GM18498 (cell line): Measurements from ENCODE around the gene NRG3.

Source experiments
- ATAC-seq: cut with Tn5 transposase; IDR thresholded peaks from one replicate; pipeline ENCODE4 v1.9.1; 2021; ENCODE audit warnings: mild to moderate bottlenecking, moderate library complexity; ENCODE audit not compliant: unreplicated experiment

Gene NRG3

DNA sequence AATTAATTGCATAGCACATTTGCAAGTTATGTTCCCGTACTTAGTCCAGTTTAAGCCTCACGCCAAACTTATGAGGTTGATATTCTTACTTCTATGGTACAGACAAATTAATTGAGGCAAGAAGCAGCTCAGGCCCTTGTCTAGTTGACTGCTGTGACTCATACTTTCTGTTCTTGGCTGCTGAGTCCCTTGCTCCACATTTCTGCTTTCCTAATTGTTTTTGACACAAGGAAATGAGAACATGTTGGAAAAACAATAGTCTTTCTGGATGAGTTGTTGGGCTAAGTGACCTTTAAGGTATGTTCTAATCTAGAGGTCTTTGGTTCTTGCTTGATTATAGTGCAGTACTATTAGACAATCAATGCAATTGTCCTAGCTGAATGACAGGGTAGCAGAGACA, 331.8 kb downstream of the NRG3 start:
- no peak for ATAC-seq

DNA sequence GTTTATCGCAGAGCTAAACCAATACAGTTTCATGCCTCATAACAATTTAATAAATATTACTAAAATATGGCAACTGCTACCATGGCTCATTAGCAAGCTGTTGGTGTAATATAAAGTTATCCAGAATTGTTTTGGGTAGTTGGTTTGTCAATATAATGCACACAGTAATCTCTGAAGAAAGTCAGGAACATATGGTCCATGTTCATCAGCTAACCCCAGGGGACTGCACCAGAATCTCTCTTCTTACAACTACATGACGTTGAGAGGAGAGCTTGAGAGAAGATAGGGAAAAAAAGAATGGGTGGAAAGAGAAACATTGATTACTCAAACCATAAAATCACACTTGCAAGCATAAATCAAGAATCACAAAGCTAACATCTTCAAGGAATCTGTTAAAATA, 333.7 kb downstream of the NRG3 start:
- ATAC-seq = no peak

DNA sequence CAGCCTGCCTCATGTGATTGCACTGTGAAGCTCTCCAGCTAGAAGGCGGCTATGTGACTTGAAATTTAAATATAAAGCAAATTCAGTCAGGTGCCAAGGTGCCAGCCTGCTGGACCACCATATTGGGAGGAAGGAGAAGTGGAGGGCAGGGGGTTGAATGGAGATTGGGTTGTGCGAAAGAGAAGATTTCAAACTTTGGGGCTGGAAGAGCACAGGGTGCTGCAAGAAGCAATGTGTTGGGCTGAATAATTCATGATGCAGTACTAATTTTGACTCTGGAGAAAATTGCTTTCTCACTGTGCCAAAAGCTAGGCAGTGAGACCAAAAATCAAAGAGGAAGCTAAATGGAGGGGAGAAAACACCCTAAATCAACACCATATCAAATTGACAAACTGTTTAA, 335.3 kb downstream of the NRG3 start:
- ATAC-seq = no peak

DNA sequence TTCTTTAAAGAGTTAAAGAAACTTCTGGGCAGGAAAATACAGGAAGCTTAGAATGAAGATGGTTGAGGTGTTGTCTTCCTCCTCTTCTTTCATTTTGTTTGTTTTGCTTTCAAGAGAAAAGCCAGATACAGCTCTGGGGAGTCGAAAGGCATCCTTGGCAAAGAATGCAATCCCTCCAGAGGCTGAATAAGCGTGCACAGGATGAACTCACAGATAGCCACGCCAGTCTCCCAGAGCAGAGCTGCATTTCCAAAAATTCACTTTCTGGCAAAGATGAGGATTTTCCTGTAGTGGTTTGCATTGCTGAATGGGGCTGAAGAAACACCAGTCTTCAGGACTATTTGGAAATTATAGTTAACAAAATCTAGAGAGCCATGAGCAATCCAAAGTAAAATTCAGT, 336.4 kb downstream of the NRG3 start:
- ATAC-seq = no peak

DNA sequence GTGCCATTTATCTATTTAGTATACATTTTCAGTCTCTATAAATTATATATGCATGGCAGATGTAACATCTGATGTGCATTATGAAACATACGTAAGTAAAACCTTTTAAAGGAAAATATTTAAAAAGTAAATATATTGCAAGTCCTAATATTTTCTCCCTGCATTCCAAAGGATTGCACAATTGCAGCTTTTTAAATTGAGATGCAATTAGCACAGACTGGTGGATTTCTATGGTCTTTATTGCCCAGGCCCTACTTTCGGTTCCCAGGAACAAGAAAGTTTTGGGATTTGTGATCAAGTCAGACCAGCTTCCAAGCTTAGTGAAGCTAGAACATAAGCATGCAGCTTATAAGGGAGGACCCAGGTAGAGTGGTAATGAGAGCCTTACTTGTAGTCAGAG, 337.8 kb downstream of the NRG3 start:
- no peak for ATAC-seq

DNA sequence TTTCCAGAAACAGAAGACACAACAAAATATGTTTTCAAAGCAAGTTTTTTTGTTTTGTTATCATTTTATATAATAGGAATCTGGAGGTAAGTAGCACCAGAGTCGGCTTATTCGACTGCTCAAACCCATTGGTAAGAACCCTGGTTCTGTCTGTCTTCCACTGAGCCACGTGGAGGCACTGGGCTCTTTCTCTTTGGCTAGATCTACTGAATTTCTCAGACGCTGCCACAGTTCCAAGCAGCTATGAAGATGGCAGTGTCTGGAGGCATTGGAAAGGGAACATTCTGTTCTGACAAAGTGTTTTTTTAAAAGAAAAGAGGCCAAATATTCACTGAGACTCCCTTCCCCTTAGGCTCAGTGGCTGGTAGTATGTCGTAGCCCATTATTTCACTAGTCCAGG, 338.8 kb downstream of the NRG3 start:
- ATAC-seq = no peak

DNA sequence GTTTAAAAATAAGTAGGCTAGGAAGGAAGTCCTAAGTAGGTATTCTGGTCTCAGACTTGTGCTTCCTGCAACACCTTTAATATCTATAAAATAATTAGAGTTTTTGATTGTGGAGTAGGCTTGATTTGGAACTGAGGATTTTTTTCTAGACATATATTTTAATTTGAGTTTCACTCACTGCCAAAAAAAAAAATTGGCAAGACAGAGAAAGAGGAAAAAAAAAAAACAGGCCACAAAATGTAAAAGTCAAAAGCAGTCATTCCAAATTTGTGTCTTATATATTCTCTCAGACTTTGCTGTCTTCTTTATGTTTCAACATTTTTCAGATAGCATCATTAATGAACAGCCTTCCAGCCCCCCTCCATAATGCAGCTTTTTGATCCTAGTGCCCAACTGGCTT, 346.1 kb downstream of the NRG3 start:
- ATAC-seq = no peak

DNA sequence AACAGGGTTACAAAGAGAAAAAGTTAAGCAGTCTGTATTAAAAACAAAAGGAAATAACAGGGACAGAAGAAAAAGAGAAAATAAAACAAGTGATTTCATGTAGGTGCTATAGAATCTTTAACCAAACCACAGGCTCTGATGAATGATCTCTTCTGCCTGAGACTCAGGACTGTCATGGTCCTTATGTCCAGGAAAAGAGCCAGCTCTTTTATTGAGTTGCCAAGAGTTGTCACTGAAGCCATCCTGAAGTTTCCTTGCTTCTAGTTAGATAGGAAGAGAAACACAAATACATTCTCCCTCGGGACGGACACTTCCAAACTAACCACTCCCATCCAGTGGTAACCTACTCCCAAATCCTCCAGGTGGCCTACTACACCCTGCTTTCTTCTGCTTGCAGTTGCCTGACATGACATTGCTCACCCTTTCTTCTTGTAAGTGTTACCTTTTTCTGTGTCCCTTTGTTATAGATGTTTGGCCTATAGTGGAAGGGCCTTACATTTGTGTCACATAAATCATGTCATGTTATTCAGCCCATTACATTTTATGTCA, 346.7 kb downstream of the NRG3 start:
- ATAC-seq = no peak

DNA sequence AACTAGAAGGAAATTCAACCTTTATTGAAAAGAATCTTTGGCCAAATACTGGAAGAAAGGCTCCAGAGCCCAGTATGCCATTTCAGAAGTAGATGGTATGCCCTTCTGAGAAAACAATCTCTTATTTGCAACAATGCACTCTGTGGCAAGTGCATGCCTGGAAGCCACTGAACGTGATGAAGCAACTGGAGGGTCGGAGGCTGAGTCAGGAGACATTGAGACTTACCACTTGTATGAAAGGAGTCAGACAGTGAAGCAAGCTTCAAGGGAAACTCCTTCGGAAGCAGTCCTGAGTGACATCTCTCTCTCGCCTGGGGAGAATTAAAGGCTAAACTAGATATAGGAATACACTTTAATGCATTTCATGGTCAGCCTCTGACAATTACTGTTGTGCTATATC, 353.7 kb downstream of the NRG3 start:
- ATAC-seq = no peak

DNA sequence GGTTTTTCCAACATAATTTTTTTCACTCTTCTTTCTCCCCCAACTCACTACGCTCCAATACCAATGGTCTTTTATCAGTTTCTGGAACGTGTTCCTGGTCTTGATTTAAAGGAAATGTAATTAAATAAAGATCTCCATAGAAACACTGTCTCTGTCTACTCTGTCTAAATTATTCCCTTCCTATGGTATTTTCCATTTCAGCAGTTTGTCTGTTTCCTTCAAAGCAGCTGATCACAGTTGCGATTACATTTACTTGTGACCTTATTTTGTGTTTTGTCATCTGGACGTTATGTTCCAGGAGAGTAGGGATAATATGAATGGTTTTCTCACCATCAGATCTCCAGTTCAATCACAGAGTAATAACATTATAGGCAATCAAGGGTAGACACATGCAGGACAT, 359.2 kb downstream of the NRG3 start:
- no peak for ATAC-seq

DNA sequence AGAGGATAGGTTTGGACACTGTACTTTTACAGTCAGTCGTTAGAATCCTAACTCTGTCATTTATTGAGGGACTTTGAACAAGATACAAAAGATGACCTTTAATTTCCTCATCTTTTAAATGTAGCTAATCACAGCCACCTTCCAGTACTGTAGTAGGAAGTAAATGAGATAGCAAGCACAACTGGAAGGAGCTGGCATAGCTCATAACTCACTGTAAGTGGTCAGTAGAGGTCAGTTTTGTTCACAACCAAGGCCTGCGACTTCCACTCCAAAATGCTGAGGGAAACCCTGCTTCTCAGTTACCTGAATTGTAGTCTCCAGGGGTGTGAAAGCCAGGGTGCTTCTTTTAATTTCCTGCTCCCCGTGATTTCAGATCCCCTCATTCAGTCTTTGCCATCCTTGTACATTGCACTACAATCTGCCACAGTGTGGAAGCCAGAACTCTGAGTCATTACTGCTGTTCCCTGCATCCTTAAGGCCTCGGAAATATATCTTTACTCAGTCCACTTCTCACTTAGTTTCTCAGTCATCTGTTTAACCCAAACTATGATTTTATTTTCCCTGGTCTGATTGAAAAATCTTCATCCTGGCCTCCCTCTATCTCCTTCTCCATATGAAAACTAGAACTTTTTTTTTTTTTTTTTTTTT, 361.2 kb downstream of the NRG3 start:
- no peak for ATAC-seq

DNA sequence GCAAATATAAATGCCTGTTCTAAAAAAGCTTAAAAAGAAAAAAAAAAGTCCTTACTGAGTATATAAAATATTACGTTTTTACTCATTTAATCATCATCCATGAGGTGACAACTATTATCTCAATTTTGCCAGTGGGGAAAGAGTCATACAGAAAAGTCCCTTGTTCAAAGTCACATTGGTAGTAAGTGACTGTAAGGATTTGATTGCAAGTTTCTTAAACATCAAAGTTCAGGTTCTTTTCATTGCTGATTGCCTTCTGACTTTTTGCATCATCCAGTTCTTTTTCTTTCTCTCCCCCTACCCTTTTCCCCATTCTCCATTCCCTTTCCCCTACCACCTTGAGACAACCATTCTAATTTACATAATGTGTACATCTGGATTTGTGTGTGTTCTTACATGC, 363.3 kb downstream of the NRG3 start:
- no peak for ATAC-seq

DNA sequence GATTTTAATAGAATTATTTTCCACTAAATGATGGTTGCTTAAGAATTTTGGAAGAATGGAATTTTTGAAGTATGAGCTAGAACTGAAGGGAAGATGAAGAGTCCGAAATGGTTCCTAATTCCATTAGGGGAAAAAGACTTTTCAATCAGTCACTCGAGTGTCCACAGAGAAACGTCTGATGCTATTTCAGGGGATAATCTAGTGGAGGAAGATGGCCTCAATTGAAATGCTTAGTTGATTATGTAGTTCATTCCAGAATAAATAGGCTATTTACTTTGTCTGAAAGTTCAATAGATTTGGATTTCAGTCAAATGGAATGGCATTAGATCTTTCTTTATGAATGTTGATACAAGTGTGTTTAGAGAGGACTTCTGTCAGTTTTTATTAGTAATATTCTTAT, 365.4 kb downstream of the NRG3 start:
- no peak for ATAC-seq

DNA sequence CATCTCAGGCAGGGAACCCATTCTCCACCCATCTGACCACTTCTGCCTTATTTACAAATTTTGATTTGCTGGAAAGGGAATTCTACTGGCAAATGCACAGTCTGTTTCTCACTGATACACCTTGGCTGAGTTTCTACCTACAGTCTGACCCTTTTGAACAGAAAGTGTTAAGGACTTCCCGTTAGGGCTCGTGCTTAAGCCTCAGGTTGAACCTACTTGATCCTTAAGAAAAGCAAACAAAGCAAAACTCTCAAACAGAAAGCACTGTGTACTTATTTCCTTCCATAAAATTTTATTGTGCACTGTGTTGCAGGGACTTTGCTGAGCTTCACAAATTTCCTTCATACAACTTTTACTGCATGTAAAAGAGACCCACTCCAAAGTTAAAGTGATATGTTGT, 367.8 kb downstream of the NRG3 start:
- no peak for ATAC-seq

DNA sequence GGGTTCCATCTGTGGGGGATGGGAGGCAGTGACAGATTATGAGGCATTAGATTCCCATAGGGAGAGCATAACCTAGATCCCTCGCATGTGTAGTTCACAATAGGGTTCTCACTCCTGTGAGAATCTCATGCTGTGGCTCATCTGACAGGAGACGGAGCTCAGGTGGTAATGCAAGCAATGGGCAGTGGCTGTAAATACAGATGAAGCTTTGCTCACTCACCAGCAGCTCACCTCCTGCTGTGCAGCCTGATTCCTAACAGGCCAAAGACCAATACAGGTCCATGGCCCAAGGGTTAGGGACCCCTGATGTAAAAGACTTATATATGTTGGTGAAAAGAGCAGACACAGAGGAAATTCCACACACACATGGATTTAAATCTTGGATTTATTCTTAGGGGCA, 370.2 kb downstream of the NRG3 start:
- ATAC-seq = no peak

DNA sequence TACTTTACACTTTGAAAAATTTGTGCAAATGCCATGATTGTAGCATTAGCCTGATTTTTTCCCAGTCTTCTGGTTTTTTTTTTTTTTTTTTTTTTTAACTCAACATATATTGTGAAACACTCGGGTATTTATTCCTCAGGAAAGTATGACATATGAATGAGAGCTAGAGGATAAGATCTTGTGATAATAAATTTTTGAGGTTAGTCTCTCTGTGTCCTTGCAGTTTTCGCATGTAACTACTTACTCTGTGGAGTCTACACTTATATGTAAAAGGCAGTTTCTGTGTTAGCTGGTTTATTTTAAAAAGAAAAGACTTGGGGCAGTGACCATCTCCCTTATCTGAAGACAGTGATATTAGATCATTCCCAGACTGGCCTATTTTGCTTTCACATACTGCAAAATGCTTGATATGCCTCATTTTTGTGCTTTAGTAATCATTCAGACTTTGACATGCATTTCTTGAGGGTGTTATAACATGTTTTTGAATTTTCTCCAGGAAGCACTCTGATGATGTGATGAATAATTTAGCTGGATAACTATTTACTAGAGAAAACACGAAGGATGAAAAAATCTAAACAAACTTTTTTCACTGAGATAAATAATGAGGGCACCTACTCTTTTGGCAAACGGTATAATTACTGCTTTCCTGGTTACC, 371.0 kb downstream of the NRG3 start:
- ATAC-seq = no peak

DNA sequence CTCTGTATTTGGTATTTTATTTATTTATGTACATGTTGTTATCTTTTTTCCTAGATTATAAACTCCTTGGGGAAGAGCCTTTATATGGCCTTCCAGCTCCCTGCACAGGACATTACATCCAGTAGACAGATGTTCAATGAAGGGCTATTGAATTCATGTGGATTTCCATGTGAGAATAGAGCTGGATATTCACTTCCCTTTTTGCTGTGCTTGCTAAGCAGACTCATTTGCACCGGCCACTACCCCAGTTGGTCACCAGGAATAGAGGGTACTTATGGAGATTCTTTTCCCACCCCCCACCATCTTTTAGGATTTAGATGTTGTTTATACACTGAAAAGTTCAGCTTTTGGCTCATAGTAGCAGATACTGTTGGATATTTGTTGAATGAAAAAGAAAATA, 374.1 kb downstream of the NRG3 start:
- ATAC-seq = no peak

DNA sequence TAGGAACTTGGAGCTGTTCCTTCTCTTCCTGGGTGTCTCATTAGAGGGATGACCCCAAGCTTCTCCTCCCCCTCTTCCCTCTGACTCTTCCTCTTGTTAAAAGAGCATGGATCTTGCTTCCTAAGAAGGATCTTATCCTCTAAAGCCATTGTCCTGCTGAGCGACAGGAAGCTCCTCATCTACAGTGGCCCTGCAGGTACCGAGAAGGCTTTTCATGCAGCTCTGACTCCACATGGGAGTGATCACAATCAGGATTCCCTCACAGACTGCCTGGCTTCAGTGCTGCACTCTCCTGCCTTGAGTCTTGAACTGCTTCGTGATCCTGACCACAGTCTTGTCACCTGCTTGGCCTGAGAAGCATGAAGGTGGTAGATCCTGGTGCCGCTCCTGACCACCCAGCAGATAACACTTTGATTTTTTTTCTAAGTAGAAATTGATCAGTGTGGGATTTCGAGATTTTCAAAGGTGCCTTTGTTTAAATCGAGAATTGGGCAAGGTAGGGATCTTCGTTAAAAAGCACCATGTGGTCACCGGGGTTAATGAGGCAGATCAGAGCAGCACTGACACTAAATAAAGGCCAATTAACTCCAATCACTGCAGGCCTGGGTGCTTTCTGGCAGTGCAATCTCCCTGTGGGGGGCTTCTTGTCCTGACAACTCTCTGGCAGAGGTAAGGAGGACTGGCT, 376.4 kb downstream of the NRG3 start:
- ATAC-seq = no peak

DNA sequence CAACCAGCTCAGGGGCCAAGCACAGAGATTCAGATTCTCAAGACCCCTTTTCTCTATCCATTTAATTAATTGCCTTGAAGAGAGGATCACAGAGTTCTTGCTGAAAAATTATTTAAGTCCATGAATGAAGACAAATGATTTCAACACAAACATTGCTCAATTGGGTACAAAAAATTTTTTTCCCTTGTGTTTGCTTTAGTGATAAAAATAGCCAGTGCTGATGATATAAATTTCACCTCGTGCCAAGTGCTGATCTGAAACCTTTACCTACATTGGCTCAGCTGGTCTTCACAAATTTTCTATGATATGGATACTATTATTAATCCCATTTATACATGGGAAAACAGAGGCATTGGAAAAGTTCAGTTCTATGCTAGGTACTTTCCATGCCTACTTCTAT, 377.1 kb downstream of the NRG3 start:
- no peak for ATAC-seq

DNA sequence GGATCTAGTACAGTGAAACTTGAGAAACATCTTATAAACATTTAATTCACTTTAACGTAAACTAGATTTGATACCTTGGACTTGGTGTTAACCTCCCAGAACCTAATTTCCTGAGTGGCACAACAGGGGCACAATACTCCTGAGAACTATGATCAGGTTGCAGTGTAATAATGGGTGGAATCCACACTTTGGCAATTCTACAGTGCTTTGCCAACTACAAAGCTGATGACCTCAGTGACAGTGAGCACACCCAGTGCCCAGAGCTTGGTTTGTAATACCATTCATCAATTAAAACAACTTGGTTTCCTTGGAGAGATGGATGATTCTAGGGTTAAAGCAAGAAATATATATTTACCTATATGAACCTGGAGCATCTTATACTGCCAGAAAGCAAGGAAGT, 379.2 kb downstream of the NRG3 start:
- ATAC-seq = no peak

DNA sequence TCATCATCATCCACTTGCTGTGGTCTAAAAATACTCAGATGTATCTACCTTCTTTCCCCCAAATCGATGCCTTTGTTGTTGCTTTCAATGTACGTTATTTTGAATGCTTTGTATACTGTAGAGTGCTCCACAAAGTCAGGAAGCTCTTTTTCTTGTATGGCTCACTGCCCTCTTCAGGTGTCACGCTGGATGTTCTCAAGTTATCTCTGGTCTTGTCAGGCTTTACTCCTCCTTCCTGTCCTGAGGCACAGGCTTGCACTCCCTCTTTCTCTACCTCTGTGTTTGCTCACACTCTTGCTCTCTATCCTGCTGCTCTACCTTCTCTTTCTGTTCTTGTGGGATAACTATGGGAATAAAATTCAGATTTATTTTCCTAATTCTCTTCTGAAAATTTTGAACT, 381.3 kb downstream of the NRG3 start:
- ATAC-seq = no peak

DNA sequence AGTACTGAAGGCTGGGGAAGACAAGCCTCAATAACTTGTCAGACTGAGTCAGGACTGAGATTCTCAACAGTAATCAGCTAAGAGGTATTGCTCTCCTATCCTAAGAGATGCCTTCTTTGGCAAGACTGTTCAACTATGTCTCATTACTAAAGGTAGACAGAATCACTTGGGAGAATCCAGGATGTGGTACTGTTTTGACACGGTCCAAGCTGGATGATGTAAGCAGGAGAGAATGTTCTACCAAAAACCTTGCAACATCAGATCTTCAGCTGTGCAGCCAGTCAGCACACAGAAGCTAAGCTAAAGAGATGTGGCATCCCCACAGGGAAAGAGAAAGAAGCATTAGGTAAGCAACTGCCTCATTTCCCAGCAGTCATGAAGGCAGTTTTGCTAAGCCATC, 391.4 kb downstream of the NRG3 start:
- no peak for ATAC-seq
